Activated CD8-positive, alpha-beta memory T cell treated with anti-CD3 and anti-CD28 coated beads for 1 hour (primary cell): ENCODE data around the gene CTR9.
"Not testable (repeated sequence)": the region's sequence is repeated elsewhere in the genome, so short reads cannot be mapped to it uniquely, and the experiment has no call there.

Source experiments
- DNase-seq, 2 donors: peaks; one replicate each; pipeline ENCODE4 v3.0.0-alpha.2; 2020; ENCODE audit warnings: low read depth in 1 of 2; ENCODE audit errors: extremely low read depth in 1 of 2

Gene CTR9

DNA sequence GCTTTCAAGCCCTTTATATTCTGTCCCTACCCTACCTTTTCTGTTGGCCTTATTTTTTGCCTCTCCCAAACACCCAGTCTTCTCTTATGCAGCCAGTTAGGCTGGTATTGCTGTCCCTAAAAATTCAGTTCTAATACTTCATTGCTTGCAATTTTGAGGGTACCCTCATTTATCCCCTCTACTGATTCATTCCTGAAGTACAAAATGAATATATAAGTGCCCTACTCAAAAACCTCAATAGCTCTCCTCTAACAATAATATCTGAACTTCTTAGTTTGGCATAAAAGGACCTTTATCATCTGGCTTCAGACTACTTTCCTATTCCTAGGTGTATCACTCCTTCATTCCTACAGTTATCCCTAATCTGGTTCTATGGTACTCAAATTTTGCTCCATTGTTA, 62.9 kb downstream of the CTR9 start:
- DNase-seq = no peak

DNA sequence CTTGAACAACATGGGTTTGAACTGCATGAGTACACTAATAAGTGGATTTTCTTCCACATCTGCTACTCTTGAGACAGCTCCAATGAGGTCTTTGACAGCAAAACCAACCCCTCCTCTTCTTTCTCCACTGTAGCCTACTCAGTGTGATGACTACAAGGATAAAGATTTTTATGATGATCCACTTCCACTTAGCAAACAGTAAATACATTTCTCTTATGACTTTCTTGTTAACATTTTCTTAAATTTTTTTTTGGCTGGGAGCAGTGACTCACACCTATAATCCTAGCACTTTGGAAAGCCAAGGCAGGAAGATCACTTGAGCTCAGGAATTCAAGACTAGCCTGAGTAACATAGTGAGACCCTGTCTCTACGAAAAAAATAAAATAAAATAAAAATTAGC, 67.5 kb downstream of the CTR9 start:
- DNase-seq = no peak

DNA sequence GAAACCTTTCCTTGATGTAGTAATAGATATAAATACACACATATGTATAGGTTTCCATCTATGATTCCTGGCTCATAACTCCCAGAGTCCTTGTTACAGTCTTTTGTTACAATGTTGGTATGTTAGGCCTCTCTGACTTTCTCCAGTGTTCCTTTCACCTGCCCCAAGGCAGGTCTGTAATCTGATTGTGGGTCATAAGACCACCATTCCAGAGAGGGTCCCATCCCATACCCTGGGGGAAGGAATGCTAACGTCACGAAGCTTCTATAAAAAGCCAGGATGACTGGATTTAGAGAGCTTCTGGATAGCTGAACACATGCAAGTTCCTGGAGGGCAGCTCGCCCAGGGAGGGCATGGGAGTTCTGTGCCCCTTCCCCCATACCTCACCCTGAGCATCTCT, 71.4 kb downstream of the CTR9 start:
- not testable (repeated sequence) for DNase-seq

DNA sequence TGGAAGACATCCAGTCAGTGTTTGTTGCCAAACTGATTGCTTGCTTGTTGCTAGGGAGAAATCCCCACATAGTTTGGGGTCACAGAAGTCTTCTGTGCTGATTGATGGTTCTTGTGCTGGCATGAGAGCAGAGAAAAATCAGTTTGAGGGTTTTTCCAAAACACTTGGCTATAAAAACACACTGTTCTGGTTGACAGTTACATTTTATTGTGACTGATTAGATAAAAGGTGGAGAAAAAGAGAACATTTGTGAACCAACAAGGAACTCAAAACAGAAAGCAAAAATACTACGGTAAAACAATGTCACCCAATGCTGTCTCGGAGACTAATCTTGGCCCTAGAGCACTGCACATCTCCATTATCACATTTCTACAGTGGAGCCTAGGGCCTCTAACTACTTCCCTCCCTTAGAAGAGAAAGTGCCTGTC, 72.1 kb downstream of the CTR9 start:
- no peak for DNase-seq

DNA sequence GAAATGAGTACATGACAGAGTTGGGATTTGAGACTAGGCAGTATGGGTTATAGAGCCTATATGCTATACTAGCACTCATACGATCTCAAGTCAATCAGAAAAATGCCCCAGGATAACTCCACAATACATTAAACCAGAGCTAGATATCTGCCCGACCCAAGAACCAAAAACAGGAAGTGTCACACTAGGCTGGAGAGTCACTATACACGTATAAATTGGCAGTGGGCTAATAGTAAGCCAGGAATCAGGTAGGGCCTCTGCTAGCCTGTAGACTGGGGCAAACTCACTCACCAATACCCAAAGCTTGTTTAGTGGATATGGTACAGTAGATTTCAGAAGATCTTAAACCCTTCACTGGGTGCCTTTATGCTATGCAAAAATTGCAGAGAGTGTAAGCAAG, 73.8 kb downstream of the CTR9 start:
- no peak for DNase-seq

DNA sequence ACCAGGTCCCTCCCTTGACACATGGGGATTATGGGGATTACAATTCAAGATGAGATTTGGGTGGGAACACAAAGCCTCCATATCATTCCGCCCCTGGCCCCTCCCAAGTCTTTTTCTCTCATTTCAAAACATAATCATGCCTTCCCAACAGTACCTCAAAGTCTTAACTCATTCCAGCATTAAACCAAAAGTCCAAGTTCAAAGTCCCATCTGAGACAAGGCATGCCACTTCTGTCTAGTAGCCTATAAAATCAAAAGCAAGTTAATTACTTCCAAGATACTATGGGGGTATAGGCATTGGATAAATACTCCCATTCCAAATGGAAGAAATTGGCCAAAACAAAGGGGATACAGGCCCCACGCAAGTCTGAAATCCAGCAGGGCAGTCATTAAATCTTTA, 77.4 kb downstream of the CTR9 start:
- DNase-seq = no peak

DNA sequence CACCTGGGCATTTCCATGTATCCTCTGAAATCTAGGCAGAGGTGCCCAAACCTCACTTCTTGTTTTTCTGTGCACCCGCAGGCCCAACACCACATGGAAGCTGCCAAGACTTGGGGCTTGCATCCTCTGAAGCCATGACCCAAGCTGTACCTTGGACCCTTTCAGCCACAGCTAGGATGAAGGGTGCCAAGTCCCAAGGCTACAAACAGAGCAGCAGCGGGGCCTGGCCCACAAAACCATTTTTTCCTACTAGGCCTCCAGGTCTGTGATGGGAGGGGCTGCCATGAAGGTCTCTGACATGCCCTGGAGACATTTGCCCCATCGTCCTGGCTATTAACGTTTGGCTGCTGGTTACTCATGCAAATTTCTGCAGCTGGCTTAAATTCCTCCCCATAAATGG, 78.1 kb downstream of the CTR9 start:
- DNase-seq = no peak
